GM19463 (cell line): Measurements from ENCODE around the gene SCLT1.

Source experiments
- ATAC-seq: cut with Tn5 transposase; IDR thresholded peaks from one replicate; pipeline ENCODE4 v1.9.1; 2021; ENCODE audit warnings: mild to moderate bottlenecking, moderate library complexity; ENCODE audit not compliant: unreplicated experiment

The SCLT1 gene

DNA sequence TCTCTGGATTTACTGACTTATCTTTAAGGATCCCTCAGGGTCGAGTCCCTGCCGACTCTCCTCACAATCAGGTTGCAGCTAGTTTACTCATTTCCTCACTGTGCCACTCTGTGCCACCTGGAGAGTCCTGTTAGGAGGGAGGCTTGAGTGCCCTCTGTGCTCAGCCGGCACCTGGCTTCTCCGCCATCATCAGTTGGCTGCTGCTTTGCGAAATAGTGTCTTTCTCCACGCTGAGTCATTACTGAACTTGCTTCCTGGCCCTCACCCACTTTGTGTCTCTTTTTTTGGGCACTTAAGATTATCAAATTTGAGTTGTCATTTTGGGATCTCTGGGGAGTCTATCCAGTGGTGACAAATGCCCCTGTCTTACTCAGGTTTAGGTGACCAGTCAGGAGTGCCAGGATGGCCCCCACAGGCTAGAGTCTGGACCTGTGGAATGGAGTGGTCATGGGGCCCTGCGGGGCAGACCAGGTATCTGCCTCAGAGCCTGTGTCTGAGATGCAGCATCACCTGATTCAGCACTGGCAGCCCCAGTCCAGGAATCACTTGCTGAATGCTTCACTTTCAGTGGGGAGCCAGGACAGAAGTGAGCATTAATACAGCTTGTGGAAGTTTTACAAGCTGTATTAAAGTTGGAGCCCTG lies 246.1 kb downstream of the SCLT1 start:
- no peak for ATAC-seq

DNA sequence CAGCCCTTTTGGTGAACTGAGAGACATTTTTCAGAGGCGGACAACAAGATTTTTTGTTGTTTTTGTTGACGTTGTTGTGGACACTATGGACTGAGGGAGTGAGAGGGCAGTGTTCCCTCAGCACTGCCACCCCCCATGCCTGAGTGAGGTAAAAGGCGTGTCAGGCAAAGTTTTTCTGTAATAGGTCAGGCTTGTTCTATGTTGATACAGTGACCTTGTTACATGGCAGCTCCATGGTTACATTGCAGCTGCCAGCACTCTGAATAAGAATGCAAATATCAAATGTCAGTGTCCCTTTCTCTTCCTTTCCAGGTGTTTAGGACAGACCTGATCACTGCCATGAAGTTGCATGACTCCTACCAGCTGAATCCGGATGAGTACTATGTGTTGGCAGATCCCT lies 247.3 kb downstream of the SCLT1 start:
- no peak for ATAC-seq

DNA sequence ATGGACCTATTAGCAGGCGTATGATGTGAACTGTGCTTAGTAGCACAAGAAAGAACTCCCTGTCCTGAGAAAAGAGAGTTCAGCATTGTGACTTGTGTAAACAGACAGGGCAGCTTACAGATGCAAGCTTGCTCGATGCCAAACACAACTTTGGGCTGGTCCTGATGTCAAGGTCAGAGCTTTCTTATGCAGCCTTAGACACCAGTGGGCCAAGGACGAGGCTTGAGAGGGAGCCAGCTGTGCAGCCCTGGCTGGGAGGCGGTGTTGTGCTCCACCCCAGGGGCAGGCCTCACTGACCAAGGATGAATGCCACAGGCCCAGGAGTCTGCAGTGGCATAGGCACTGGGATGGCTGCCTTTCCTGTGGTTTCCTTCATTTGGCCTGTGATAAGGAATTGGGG lies 248.4 kb downstream of the SCLT1 start:
- ATAC-seq, result no peak

DNA sequence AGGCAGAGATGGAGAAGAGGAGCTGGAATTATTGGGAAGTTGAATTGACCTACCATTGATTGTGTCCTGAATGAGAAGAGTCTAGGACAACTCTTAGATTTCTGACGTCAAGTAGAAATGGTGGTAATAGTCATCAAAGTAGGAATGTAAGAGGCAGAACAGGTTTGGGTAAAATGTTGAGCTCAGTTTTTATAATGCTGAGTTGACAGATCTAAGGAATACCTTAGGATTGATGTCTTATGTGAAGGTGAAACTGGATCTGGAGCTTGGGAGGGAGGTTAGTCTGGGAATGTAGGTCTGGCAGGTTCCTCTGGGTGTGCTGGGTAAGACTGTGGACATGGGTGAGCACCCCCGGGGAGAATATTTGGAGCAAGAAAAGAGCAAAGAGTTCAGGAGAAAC lies 251.9 kb downstream of the SCLT1 start:
- no peak for ATAC-seq

DNA sequence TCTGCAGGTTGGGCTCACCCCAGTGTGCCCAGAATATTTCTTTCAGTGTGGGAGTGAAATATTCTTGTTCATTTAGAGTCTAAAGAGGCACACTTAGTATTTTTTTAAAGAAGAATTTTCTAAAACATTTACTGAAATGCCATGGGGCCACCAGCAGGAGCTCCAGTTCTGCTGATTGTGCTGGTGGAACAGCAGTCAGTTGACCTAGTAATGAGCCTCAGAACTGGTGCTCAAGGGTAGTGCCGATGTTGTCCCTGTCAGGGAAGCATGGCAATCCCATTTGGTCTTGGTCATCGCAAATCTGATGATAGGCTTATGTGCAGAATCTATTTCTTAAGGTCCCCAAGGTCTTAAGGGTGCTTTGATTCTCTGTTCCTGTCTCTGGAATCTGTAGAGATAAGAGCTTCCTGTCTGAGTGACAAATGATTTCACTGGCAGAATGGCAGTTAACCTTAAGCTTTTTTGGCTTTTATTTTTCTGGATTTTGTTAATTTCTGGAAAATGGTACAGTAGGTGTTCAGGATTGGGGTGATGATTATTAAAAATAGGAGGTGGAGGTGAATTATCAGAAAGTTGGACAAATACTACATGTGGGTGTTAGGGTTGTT lies 252.5 kb downstream of the SCLT1 start:
- ATAC-seq, result no peak

DNA sequence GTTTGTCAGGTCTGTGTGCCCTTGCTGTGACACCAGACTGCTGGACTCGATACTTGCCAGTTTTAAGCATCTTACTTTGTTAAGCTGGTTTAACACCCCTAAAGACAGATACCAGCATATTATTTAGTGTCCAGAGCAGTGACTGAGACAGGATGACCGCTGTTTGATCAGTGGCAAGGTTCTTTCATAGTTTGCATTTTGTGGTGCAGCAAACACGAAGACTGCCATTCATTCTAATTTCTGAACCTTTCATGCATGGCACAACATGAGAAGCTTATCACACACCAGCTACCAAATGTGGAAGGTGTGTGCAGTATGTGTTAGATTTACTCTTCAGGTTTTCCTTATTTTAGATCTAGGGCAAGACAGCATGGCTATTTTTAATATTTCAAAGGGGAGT lies 255.7 kb downstream of the SCLT1 start:
- no peak for ATAC-seq

DNA sequence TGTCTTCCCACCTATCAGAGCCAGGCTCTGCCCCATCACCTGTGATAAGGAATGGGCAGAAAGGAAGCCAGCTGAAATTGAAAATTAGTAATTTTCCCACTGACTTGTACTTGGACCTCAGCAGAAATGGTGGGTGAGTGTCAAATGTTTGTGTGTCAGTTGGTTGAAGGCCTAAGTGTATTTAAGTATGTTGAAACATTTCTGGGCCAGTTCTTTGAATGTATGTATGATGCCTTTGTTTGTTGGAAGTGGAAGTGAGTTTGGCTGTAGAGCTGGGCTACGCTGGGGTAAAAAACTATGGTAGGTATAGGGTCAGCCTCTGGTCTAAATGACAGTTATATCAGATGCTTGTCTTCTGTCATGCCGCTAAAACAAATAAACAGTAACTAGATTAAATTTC lies 256.1 kb downstream of the SCLT1 start:
- no peak for ATAC-seq

DNA sequence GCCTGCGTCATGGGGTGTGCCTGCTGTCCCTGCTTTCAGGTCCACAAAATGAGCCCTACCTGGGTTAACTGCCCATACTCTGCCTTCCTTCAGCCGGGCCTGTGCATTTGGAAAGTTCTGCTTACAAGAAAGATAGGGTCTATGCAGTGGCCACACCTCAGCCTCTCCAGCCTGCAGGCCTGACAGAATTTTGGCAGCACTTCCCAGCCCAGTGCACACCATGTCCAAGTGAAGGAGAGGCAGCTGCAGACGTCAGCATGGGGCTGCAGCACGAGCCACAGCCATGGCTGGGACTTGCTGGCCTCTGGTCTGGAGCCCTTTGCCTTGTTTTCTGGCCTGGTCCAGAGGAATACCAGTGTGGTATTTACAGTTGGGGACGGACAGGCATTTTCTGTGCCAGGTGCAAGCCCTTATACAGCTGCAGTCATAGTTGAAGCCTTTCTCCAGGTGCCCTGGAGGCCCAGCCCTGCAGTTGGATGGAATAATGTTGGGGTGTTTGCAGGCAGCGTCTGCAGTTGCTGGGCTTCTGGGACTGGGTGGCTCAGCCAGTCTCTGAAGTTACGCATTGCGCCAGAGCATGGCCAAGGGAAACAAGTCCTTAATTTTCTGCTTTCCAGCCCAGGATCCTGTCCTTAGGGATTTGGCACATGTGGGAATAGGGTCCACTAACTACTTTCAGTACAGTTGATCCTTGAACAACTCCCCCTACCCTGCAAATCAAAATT lies 257.7 kb downstream of the SCLT1 start:
- ATAC-seq, result no peak
